ENCODE results near the gene PDSS2. TPM values are rescaled to one million over a fixed set of nuclear protein-coding genes. Genes with fewer than 3 reads are reported as not detected.

Gene PDSS2
- total and polyA plus RNA-seq, 9 of the 15 experiments (the other 6 are each of a cell fraction or from before 2014, with no cell fraction given), result 5.8 to 21.1 (median 12.0) TPM

- Histone ChIP-seq H4K20me1 (replicated peaks; ENCODE audit: control insufficient read depth, insufficient read depth, low read length) (no peaks in the 10 kb centered on the region), H3K79me2 (ENCODE audit: control insufficient read depth, insufficient read depth, low read length) (no peaks in the 10 kb centered on the region), H3K9ac (ENCODE audit: insufficient read depth in 1 of 2, low read depth in 2 of 2, low read length in 2 of 2) (no peak overlapping the region), H3K9me1 (ENCODE audit: control insufficient read depth, insufficient read depth, low read length) (no peaks in the 10 kb centered on the region), H3K27me3 (ENCODE audit: control insufficient read depth in 2 of 2, insufficient read depth in 2 of 2, low read length in 2 of 2) (peaks cover 0 to 5% of the 10 kb centered on the region in 2 experiments; a peak in 2 of 5 replicates), H3K4me3 (no peak overlapping the region), H3K9me3 (replicated peaks; ENCODE audit: control insufficient read depth, insufficient read depth, low read depth, low read length) (no peaks in the 10 kb centered on the region), H3K4me1 (replicated peaks in 1 of 2; ENCODE audit: control insufficient read depth in 2 of 2, insufficient read depth in 2 of 2, low read length in 2 of 2) (peaks cover 0 to 10% of the 10 kb centered on the region in 2 experiments; a peak in 2 of 5 replicates), H3K4me2 (ENCODE audit: insufficient read depth, low read length) (no peak overlapping the region), H2AFZ (ENCODE audit: low read depth, low read length) (no peak overlapping the region), H3K27ac (ENCODE audit: extremely low read depth, low read depth, low read length) (no peak overlapping the region), H3K36me3 (ENCODE audit: control insufficient read depth, insufficient read depth, low read length) (no peaks in the 10 kb centered on the region)
- no peak for ATAC-seq
- ChIA-PET CTCF (ENCODE audit: low intra/inter-chr PET ratio) (no interaction called here), POLR2A (no interaction called here)
- no peak for FAIRE-seq
- BruUV-seq (replicated peaks), result no TSS peak
- TF ChIP-seq ZBTB12 (CRISPR knock-in tag; IDR thresholded peaks at IDR 0.05) (no peak), TAF7 (tag; IDR thresholded peaks at IDR 0.05) (no peak), ZNF253 (CRISPR knock-in tag; conservative IDR thresholded peaks at IDR 0.05) (no peak), ZBTB9 (CRISPR knock-in tag; IDR thresholded peaks at IDR 0.05) (no peak), ARID2 (IDR thresholded peaks at IDR 0.05) (no peak), ZC3H8 (IDR thresholded peaks at IDR 0.05) (no peak), CBX3 (IDR thresholded peaks at IDR 0.05; ENCODE audit: borderline replicate concordance in 1 of 2, low read length in 2 of 2) (no peak), KLF10 (CRISPR knock-in tag; IDR thresholded peaks at IDR 0.05) (no peak), SMARCA5 (IDR thresholded peaks at IDR 0.05) (no peak), ERF (CRISPR knock-in tag; IDR thresholded peaks at IDR 0.05) (no peak), THRB (CRISPR knock-in tag; conservative IDR thresholded peaks at IDR 0.05) (no peak), RBFOX2 (IDR thresholded peaks at IDR 0.05; ENCODE audit: low read depth, low read length) (no peak), FOXA3 (CRISPR knock-in tag; conservative IDR thresholded peaks at IDR 0.05 in 1 of 2, IDR thresholded peaks at IDR 0.05 in 1 of 2) (no peak), PRMT5 (CRISPR knock-in tag; IDR thresholded peaks at IDR 0.05) (no peak), ESRRB (CRISPR knock-in tag; IDR thresholded peaks at IDR 0.05; ENCODE audit: borderline replicate concordance) (no peak)
- no peak for DNase-seq (ENCODE audit: extremely low read depth in 1 of 4, low spot score in 3 of 4)
- intact Hi-C loops (cut with micrococcal nuclease), result no loop called here
- WGBS (ENCODE audit: insufficient coverage, low coverage, missing lambda C conversion rate), result 6% methylated on average over 1 of the region's 1 CpG
- in situ Hi-C loops (cut with MboI), result no loop called here
Observed at GRCh38 chr6:107506145-107506544, 46.8 kb upstream of the PDSS2 start.
